Activated naive CD8-positive, alpha-beta T cell treated with anti-CD3 and anti-CD28 coated beads, Interleukin-2, amount 10 ng/mL, durations not matched to agents 7 days and 5 days (primary cell): ENCODE results near the gene GREM2. TPM values are rescaled to one million over a fixed set of nuclear protein-coding genes. Genes with fewer than 3 reads are reported as not detected.

Source experiments
- ATAC-seq: fragments of 150-1000 bp; cut with Tn5 transposase; one replicate; pipeline ENCODE4 v1.10.0; 2021; ENCODE audit warnings: low read depth, moderate library complexity
- POLR2A ChIA-PET: fragments of 350-600 bp; sonication (Branson Sonifier 250); formaldehyde crosslinking; loops from one replicate; lab custom pipeline; 2021; ENCODE audit warnings: antibody characterized with exemption; lab: Charles Lee
- DNase-seq: peaks from one replicate; pipeline ENCODE4 v3.0.0; 2021
- H3K27ac Mint-ChIP-seq: one replicate; pipeline ENCODE4 v1.8.0; 2022; ENCODE audit warnings: mild to moderate bottlenecking, mixed read lengths
- H3K27me3 Mint-ChIP-seq: one replicate; pipeline ENCODE4 v1.8.0; 2022; ENCODE audit warnings: mild to moderate bottlenecking, moderate library complexity, mixed read lengths
- H3K36me3 Mint-ChIP-seq: one replicate; pipeline ENCODE4 v1.8.0; 2021; ENCODE audit warnings: mild to moderate bottlenecking, mixed read lengths
- H3K4me1 Mint-ChIP-seq: one replicate; pipeline ENCODE4 v1.8.0; 2021; ENCODE audit warnings: mixed read lengths
- H3K4me3 Mint-ChIP-seq: one replicate; pipeline ENCODE4 v1.8.0; 2022; ENCODE audit warnings: mild to moderate bottlenecking, moderate library complexity, mixed read lengths
- H3K9me3 Mint-ChIP-seq: one replicate; pipeline ENCODE4 v1.8.0; 2021; ENCODE audit warnings: mixed read lengths
- total RNA-seq, 2 experiments: library from RNA; stranded (reverse); gene quantifications; one replicate each; pipeline ENCODE4 v1.2.3, GENCODE V29; 2021

GREM2 gene
- total RNA-seq, 2 experiments from 2014 or later: not detected

- no peaks in the 10 kb centered on the region for H3K36me3 Mint-ChIP-seq
- ATAC-seq (no peak), DNase-seq (no peak)
- peaks cover 7% of the 10 kb centered on the region for H3K4me1 Mint-ChIP-seq
- H3K27me3 Mint-ChIP-seq: no peaks in the 10 kb centered on the region
- H3K4me3 Mint-ChIP-seq: no peak overlapping the region
- H3K27ac Mint-ChIP-seq: no peak overlapping the region
- POLR2A ChIA-PET: no interaction called here
- peaks cover 4% of the 10 kb centered on the region for H3K9me3 Mint-ChIP-seq
These were observed 40.2 kb downstream of the GREM2 start for GRCh38 chr1:240571782-240572181.

GRCh38 chr1:240567066-240567465 is 44.9 kb downstream of the GREM2 start:
- POLR2A ChIA-PET: no interaction called here
- Mint-ChIP-seq H3K9me3 (no peaks in the 10 kb centered on the region), H3K36me3 (no peaks in the 10 kb centered on the region), H3K4me3 (no peak overlapping the region), H3K27me3 (peaks cover 3% of the 10 kb centered on the region), H3K27ac (no peak overlapping the region), H3K4me1 (no peaks in the 10 kb centered on the region)
- no peak for DNase-seq
- no peak for ATAC-seq

DNA sequence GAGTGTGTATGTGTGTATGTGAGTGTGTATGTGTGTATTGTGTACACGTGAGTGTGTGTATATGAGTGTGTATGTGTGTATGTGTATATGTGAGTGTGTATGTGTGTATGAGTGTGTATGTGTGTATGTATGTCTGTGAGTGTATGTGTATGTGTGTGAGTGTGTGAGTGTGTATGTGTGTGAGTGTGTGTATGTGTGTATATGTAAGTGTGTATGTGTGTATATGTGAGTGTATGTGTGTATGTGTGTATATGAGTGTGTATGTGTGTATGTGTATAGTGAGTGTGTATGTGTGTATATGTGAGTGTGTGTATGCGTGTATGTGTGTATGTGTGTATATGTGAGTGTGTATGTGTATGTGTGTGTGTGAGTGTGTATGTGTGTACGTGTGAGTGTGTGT is 49.2 kb downstream of the GREM2 start:
- H3K27me3 Mint-ChIP-seq: peaks cover 3% of the 10 kb centered on the region
- DNase-seq (no peak), ATAC-seq (no peak)
- H3K9me3 Mint-ChIP-seq: peaks cover 2% of the 10 kb centered on the region
- no peak overlapping the region for H3K27ac Mint-ChIP-seq
- H3K4me3 Mint-ChIP-seq: no peak overlapping the region
- no peaks in the 10 kb centered on the region for H3K36me3 Mint-ChIP-seq
- POLR2A ChIA-PET: no interaction called here
- H3K4me1 Mint-ChIP-seq: no peaks in the 10 kb centered on the region

DNA sequence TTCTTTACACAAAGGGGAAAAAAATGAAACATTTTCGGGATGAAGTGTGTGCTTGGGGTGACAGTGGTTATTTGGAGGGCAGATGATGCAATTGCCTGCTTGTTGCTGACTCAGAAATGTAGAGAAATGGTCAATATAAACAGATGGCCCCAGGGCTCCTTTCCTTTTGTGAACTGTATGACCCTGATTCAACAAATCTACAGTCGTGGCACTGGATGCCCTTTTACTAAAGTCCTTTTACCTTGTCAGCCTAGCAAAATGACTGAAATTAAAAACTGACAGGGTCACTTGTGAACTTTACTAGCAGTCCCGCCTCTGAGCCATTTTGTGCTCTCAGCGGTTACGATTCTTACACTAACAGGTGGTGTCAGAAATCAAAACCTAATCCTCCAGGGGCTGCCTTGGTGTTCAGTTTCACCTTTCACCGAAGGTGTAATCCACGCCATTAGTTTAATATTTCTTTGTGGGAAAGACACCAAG is 49.8 kb downstream of the GREM2 start:
- Mint-ChIP-seq H3K4me3 (no peak overlapping the region), H3K4me1 (no peaks in the 10 kb centered on the region), H3K27ac (no peak overlapping the region), H3K27me3 (peaks cover 3% of the 10 kb centered on the region), H3K36me3 (no peaks in the 10 kb centered on the region), H3K9me3 (peaks cover 5% of the 10 kb centered on the region)
- no peak for ATAC-seq
- no peak for DNase-seq
- POLR2A ChIA-PET: no interaction called here

DNA sequence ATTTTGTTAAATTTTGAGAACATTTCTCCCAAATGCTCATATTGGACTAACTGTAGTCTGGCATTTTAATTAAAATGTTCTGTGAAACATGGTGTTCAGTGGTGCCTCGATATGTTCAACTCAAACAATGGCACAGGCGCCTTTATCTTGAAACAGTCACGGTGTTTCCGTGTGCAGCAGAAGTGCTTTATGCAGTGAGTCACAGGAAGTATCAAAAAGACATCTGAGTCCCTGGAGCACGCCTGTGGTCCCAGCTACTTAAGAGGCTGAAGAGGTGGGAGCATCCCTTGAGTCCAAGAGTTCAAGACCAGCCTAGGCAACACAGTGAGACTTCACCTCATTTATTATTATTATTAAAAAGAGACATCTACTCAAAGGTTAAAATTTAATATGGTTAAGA is 52.2 kb downstream of the GREM2 start:
- POLR2A ChIA-PET: no interaction called here
- H3K4me3 Mint-ChIP-seq: no peak overlapping the region
- H3K27ac Mint-ChIP-seq: no peak overlapping the region
- no peaks in the 10 kb centered on the region for H3K36me3 Mint-ChIP-seq
- H3K4me1 Mint-ChIP-seq: no peaks in the 10 kb centered on the region
- DNase-seq: no peak
- no peak for ATAC-seq
- peaks cover 6% of the 10 kb centered on the region for H3K9me3 Mint-ChIP-seq
- H3K27me3 Mint-ChIP-seq: no peaks in the 10 kb centered on the region

GRCh38 chr1:240555524-240555923 is 56.4 kb downstream of the GREM2 start:
- no peaks in the 10 kb centered on the region for H3K27me3 Mint-ChIP-seq
- H3K9me3 Mint-ChIP-seq: peaks cover 6% of the 10 kb centered on the region
- no peak overlapping the region for H3K27ac Mint-ChIP-seq
- no peaks in the 10 kb centered on the region for H3K4me1 Mint-ChIP-seq
- no peak overlapping the region for H3K4me3 Mint-ChIP-seq
- ATAC-seq (no peak), DNase-seq (no peak)
- H3K36me3 Mint-ChIP-seq: no peaks in the 10 kb centered on the region
- POLR2A ChIA-PET: no interaction called here

DNA sequence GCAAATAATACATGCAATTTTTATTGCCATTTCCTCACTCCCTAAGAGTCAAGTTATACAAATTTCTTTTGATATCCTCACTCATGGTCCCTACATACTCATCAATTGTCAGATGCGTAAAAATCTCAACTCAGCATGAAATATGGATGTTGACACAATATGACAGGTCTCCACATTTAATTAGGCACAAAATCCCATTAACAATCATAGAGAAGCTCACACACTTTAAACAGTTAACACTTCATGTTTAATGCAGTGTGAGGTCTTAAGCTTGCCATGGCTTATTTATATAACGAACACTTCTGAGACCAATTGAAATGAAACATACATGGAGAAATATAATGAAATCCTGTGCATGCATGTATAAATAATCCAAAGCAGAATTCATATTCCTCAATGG is 58.6 kb downstream of the GREM2 start:
- peaks cover 6% of the 10 kb centered on the region for H3K9me3 Mint-ChIP-seq
- H3K27me3 Mint-ChIP-seq: no peaks in the 10 kb centered on the region
- no peak for DNase-seq
- no peak for ATAC-seq
- POLR2A ChIA-PET: no interaction called here
- H3K36me3 Mint-ChIP-seq: no peaks in the 10 kb centered on the region
- H3K4me3 Mint-ChIP-seq: no peak overlapping the region
- no peak overlapping the region for H3K27ac Mint-ChIP-seq
- no peaks in the 10 kb centered on the region for H3K4me1 Mint-ChIP-seq

- Mint-ChIP-seq H3K4me1 (peaks cover 2% of the 10 kb centered on the region), H3K27me3 (no peaks in the 10 kb centered on the region), H3K36me3 (no peaks in the 10 kb centered on the region), H3K9me3 (peaks cover 4% of the 10 kb centered on the region), H3K4me3 (no peak overlapping the region), H3K27ac (no peak overlapping the region)
- DNase-seq: no peak
- no peak for ATAC-seq
- POLR2A ChIA-PET: no interaction called here
These were observed 72.1 kb downstream of the GREM2 start for GRCh38 chr1:240539769-240540414.

DNA sequence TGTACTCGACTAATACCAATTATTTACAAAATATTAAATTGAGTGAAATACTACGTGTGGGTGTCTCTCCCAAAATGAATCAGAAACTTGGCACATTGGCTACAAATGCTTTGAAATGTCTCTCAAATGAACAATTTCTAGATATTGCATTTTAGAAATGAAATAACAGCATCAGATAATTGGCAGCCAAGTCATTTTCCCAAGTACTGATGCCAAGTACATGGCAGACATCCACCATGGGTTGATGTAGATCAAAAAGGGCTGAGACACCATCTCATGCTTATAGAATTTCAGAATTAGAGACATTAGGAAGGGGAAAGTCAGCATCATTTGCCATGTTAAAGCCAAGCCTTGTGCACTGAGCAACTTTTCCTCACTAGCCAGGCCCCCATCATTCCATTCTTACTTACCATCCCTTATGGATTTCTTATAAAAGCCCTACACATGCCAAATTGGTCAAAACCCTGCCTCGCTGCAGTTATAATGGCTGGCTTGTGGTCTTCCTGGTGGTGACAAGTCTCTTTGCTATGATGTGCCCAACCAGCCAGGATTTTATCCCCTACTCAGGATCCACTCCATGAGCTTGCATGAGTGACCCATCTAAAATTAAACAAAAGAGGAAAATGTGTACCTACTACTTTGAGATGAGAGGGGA is 73.1 kb downstream of the GREM2 start:
- DNase-seq (no peak), ATAC-seq (no peak)
- H3K4me3 Mint-ChIP-seq: no peak overlapping the region
- no peak overlapping the region for H3K27ac Mint-ChIP-seq
- H3K4me1 Mint-ChIP-seq: peaks cover 2% of the 10 kb centered on the region
- peaks cover 4% of the 10 kb centered on the region for H3K9me3 Mint-ChIP-seq
- POLR2A ChIA-PET: no interaction called here
- H3K36me3 Mint-ChIP-seq: no peaks in the 10 kb centered on the region
- H3K27me3 Mint-ChIP-seq: no peaks in the 10 kb centered on the region

DNA sequence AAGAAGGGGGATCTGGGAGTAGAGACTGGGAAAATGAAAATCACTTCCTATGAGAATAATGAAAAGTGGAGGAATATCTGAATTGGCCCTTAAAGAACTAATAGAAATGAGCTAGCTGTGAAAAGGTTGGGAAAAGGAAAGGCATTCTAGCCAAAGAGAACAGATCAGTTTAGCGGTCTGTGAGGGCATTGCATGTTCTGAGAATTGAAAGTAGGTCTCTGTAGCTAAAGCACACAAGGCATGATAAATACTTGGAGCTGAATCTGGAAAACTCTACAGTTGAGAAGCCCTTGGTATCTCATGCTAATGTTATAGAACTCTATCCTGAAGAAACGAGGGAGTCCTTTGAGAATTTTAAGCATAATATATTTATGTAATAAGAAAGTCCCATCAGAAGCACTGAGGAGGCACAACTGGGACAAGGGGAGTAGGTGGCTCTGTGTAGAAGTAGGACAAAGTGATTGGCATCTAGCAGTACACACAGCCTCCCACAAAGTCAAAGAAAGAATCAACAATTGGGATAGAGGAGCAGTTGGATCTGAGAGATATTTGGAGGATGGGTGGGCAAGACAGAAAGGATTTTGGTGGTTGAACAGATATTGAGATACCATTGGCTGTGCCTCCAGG is 78.7 kb downstream of the GREM2 start:
- H3K27me3 Mint-ChIP-seq: peaks cover 2% of the 10 kb centered on the region
- no peaks in the 10 kb centered on the region for H3K36me3 Mint-ChIP-seq
- H3K9me3 Mint-ChIP-seq: peaks cover 1% of the 10 kb centered on the region
- no peak for DNase-seq
- POLR2A ChIA-PET: no interaction called here
- no peaks in the 10 kb centered on the region for H3K4me1 Mint-ChIP-seq
- H3K27ac Mint-ChIP-seq: no peak overlapping the region
- no peak for ATAC-seq
- H3K4me3 Mint-ChIP-seq: no peak overlapping the region

DNA sequence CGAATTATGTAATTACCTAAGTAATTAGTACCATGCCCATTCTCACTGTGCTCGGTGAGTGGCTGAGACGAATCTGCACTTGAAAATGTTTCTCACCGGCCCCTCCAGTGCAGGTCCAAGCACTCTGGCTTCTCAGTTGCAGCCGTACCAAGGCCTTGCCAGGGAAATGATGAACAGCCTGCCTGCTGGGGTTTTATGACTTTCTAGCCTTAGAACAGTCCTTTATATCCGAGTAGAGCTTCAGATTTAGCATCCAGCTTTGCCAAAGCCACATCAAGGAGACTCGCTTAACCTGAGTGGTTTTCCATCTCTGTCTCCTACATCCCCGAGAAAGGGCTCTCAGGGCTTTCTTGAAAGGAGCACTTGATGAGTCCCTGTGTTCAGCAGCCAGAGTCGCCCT is 83.4 kb downstream of the GREM2 start:
- ATAC-seq (no peak), DNase-seq (no peak)
- no peak overlapping the region for H3K27ac Mint-ChIP-seq
- no peaks in the 10 kb centered on the region for H3K4me1 Mint-ChIP-seq
- no peaks in the 10 kb centered on the region for H3K36me3 Mint-ChIP-seq
- POLR2A ChIA-PET: no interaction called here
- peaks cover 1% of the 10 kb centered on the region for H3K9me3 Mint-ChIP-seq
- H3K4me3 Mint-ChIP-seq: no peak overlapping the region
- H3K27me3 Mint-ChIP-seq: peaks cover 2% of the 10 kb centered on the region

DNA sequence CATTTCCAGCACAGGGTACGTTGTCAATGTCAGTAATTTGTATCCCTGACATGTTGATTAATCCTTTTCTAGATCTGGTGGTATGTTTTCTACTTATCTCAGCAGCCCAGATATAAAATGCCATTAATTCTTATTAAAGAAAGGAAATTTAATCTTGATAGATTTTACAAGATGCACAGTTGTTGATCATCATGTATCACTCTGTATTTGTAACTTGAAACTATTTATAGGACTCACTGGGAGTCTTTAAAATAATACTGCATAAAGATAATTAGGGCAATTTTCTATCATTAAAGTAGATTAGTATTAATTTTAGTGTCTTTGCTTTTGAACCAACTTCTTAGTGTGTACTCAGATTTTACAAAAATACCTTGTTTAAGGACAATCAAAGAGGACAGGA is 84.9 kb downstream of the GREM2 start:
- POLR2A ChIA-PET: no interaction called here
- Mint-ChIP-seq H3K9me3 (no peaks in the 10 kb centered on the region), H3K4me3 (no peak overlapping the region), H3K27ac (no peak overlapping the region), H3K36me3 (no peaks in the 10 kb centered on the region), H3K27me3 (peaks cover 2% of the 10 kb centered on the region), H3K4me1 (no peaks in the 10 kb centered on the region)
- no peak for ATAC-seq
- DNase-seq: no peak

DNA sequence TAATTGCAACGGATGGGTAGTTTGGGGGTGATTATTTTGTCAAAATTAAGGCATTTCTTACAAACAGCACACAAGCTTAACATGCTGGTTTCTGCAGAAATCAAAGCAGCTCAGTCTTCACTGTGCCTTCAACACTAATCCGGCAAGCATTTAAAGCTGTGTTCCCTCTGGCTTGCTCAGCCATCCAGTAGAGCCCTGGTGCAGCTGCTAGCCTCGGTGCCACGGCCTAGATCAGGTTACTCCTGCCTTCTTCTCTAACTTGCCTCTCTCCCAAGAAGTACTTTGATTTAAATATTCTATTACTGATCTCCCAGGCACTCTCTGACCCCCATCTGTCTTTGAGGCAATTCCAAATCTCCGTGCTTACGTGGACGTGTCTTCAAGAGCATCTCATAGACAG is 85.6 kb downstream of the GREM2 start:
- Mint-ChIP-seq H3K27me3 (no peaks in the 10 kb centered on the region), H3K27ac (no peak overlapping the region), H3K9me3 (no peaks in the 10 kb centered on the region), H3K36me3 (no peaks in the 10 kb centered on the region), H3K4me3 (no peak overlapping the region), H3K4me1 (no peaks in the 10 kb centered on the region)
- DNase-seq (no peak), ATAC-seq (no peak)
- POLR2A ChIA-PET: no interaction called here
